ENCODE results near the gene SGSH.

Gene SGSH

DNA sequence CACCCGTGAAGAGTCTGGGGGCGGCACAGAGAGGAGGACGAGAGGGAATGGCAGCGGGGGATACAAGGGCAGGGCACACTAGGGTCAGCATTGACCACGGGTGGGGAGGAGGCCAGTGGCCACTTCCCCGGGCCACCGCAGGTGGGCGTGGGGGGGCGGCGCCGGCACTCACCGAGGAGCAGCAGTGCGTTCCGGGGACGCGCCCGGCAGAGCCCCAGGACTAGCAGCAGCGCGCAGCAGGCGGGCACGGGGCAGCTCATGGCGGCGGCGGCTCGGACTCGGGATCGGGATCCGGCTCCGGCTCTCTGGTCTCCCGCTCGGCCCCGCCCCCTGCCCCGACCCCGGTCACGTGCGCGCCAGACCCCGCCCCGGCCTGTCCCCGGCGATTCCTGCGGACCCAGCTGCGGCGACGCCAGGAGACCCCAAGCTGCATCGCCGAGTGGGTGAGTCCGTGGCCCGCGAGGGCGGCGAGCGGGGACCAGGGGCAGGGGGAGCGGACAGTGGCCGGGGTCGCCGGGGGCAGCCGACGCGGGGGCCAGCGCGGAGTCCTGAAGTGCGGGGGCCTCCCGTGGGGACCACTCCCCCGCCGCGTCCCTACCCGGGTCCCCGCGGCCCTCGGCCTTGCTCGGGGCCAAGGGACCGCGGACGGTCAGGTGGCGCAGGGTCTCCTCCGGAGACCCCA lies at the start of gene SGSH, which contains the start of gene SLC26A11:
TSS of gene SGSH (minus strand) at position 280 of the 682 bp plus-strand sequence. CDS start at position 260, 20 bp downstream.
TSS of gene SLC26A11 (plus strand) at position 374 of the 682 bp plus-strand sequence. CDS start 1,134 bp downstream, outside the sequence.
- peak within 1 kb of the TSS; percentile 91 to 93 for H3K4me3 ChIP-seq (ENCODE audit: low read depth in 1 of 2, low read length in 2 of 2)
- H3K27me3 ChIP-seq (ENCODE audit: control insufficient read depth in 1 of 2, insufficient read depth in 2 of 2, low read length in 2 of 2), result no peaks in the 10 kb centered on the region
- H3K36me3 ChIP-seq (ENCODE audit: insufficient read depth, low read length), result peaks cover 21% of the 10 kb centered on the region
- peaks cover 19% of the 10 kb centered on the region for H3K4me1 ChIP-seq (ENCODE audit: insufficient read depth, low read length)
- H3K27ac ChIP-seq (ENCODE audit: low read depth, low read length), result peak within 1 kb of the TSS; percentile 73
- peak within 1 kb of the TSS; percentile 84 for H3K9ac ChIP-seq (ENCODE audit: low read length)
- no peaks in the 10 kb centered on the region for H3K9me3 ChIP-seq (ENCODE audit: low read length)

GRCh38 chr17:80269405-80269807 lies 49.3 kb upstream of the SGSH start:
- no peak overlapping the region for H3K4me3 ChIP-seq (ENCODE audit: low read depth in 1 of 2, low read length in 2 of 2)
- peaks cover 1% of the 10 kb centered on the region for H3K4me1 ChIP-seq (ENCODE audit: insufficient read depth, low read length)
- H3K9ac ChIP-seq (ENCODE audit: low read length), result no peak overlapping the region
- no peaks in the 10 kb centered on the region for H3K9me3 ChIP-seq (ENCODE audit: low read length)
- no peaks in the 10 kb centered on the region for H3K27me3 ChIP-seq (ENCODE audit: control insufficient read depth in 1 of 2, insufficient read depth in 2 of 2, low read length in 2 of 2)
- peaks cover 27% of the 10 kb centered on the region for H3K36me3 ChIP-seq (ENCODE audit: insufficient read depth, low read length)
- no peak overlapping the region for H3K27ac ChIP-seq (ENCODE audit: low read depth, low read length)

- no peak overlapping the region for H3K4me3 ChIP-seq (ENCODE audit: low read depth in 1 of 2, low read length in 2 of 2)
- no peaks in the 10 kb centered on the region for H3K9me3 ChIP-seq (ENCODE audit: low read length)
- no peaks in the 10 kb centered on the region for H3K27me3 ChIP-seq (ENCODE audit: control insufficient read depth in 1 of 2, insufficient read depth in 2 of 2, low read length in 2 of 2)
- peaks cover 23% of the 10 kb centered on the region for H3K36me3 ChIP-seq (ENCODE audit: insufficient read depth, low read length)
- H3K4me1 ChIP-seq (ENCODE audit: insufficient read depth, low read length), result peaks cover 11% of the 10 kb centered on the region
- no peak overlapping the region for H3K9ac ChIP-seq (ENCODE audit: low read length)
- no peak overlapping the region for H3K27ac ChIP-seq (ENCODE audit: low read depth, low read length)
These were observed 48.3 kb upstream of the SGSH start for GRCh38 chr17:80268427-80268826.

- H3K9me3 ChIP-seq (ENCODE audit: low read length), result no peaks in the 10 kb centered on the region
- no peak overlapping the region for H3K9ac ChIP-seq (ENCODE audit: low read length)
- H3K27me3 ChIP-seq (ENCODE audit: control insufficient read depth in 1 of 2, insufficient read depth in 2 of 2, low read length in 2 of 2), result no peaks in the 10 kb centered on the region
- no peak overlapping the region for H3K27ac ChIP-seq (ENCODE audit: low read depth, low read length)
- peaks cover 23% of the 10 kb centered on the region for H3K36me3 ChIP-seq (ENCODE audit: insufficient read depth, low read length)
- H3K4me1 ChIP-seq (ENCODE audit: insufficient read depth, low read length), result peaks cover 20% of the 10 kb centered on the region
- no peak overlapping the region for H3K4me3 ChIP-seq (ENCODE audit: low read depth in 1 of 2, low read length in 2 of 2)
These were observed 47.3 kb upstream of the SGSH start for GRCh38 chr17:80267391-80267790.

- H3K9me3 ChIP-seq (ENCODE audit: low read length), result no peaks in the 10 kb centered on the region
- no peak overlapping the region for H3K27ac ChIP-seq (ENCODE audit: low read depth, low read length)
- no peak overlapping the region for H3K4me3 ChIP-seq (ENCODE audit: low read depth in 1 of 2, low read length in 2 of 2)
- H3K4me1 ChIP-seq (ENCODE audit: insufficient read depth, low read length), result peaks cover 29% of the 10 kb centered on the region
- H3K9ac ChIP-seq (ENCODE audit: low read length), result no peak overlapping the region
- peaks cover 22% of the 10 kb centered on the region for H3K36me3 ChIP-seq (ENCODE audit: insufficient read depth, low read length)
- H3K27me3 ChIP-seq (ENCODE audit: control insufficient read depth in 1 of 2, insufficient read depth in 2 of 2, low read length in 2 of 2), result no peaks in the 10 kb centered on the region
These were observed 45.3 kb upstream of the SGSH start for GRCh38 chr17:80265205-80266068.

DNA sequence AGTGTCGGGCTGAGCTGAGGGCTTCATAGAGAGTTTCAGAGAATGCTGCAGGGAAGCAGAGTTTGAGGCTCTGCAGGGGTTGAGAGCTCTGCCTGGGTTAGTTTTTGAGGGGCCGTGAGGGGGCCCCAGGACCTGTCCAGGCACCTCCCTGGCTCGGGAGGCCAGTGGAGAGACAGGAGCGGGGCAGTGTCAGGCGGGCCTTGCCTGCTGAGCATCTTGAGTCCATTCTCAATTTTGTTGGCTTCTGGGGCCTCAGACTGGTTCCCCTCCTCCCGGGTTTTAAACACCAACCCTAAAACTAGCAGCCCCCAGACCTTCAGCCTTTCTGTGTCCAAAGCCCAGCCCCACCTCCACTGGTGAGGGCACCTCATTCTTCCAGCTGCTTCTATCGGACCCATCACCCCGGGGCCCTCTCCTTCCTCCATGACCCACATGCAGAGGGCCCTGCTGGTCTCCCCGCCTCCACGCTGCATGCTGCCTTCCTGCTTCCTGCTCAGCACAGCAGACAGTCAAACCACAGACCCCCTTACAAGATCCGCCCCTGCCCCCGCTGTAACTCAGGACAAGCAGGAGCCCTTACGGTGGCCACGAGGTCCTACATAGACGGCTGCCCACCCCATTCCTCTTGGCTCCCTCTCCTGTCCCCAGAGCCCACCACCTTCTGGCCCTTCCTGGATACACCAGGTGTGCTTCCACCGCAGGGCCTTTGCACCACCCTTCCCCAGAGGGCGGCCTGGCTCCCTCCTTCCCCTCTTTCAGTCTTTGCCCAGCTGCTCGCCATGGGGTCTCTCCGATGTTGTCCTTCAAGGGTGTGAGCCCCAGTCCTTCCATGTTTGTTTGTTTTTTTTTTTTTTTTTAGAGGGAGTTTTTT lies 44.3 kb upstream of the SGSH start:
- no peak overlapping the region for H3K9ac ChIP-seq (ENCODE audit: low read length)
- no peaks in the 10 kb centered on the region for H3K9me3 ChIP-seq (ENCODE audit: low read length)
- no peak overlapping the region for H3K27ac ChIP-seq (ENCODE audit: low read depth, low read length)
- peaks cover 12% of the 10 kb centered on the region for H3K36me3 ChIP-seq (ENCODE audit: insufficient read depth, low read length)
- H3K27me3 ChIP-seq (ENCODE audit: control insufficient read depth in 1 of 2, insufficient read depth in 2 of 2, low read length in 2 of 2), result no peaks in the 10 kb centered on the region
- peak overlapping the region in 1 of 2 donors; percentile 71 for H3K4me3 ChIP-seq (ENCODE audit: low read depth in 1 of 2, low read length in 2 of 2)
- H3K4me1 ChIP-seq (ENCODE audit: insufficient read depth, low read length), result peaks cover 33% of the 10 kb centered on the region

- Histone ChIP-seq H3K27ac (ENCODE audit: low read depth, low read length) (peak overlapping the region; percentile 75), H3K9me3 (ENCODE audit: low read length) (no peaks in the 10 kb centered on the region), H3K9ac (ENCODE audit: low read length) (no peak overlapping the region), H3K27me3 (ENCODE audit: control insufficient read depth in 1 of 2, insufficient read depth in 2 of 2, low read length in 2 of 2) (no peaks in the 10 kb centered on the region), H3K36me3 (ENCODE audit: insufficient read depth, low read length) (peaks cover 3% of the 10 kb centered on the region), H3K4me1 (ENCODE audit: insufficient read depth, low read length) (peaks cover 33% of the 10 kb centered on the region), H3K4me3 (ENCODE audit: low read depth in 1 of 2, low read length in 2 of 2) (peak overlapping the region; percentile 38 to 71)
These were observed 43.4 kb upstream of the SGSH start for GRCh38 chr17:80263253-80264204.

GRCh38 chr17:80262775-80263244 lies 42.7 kb upstream of the SGSH start:
- no peaks in the 10 kb centered on the region for H3K27me3 ChIP-seq (ENCODE audit: control insufficient read depth in 1 of 2, insufficient read depth in 2 of 2, low read length in 2 of 2)
- peak overlapping the region; percentile 75 for H3K27ac ChIP-seq (ENCODE audit: low read depth, low read length)
- no peaks in the 10 kb centered on the region for H3K9me3 ChIP-seq (ENCODE audit: low read length)
- no peak overlapping the region for H3K9ac ChIP-seq (ENCODE audit: low read length)
- no peaks in the 10 kb centered on the region for H3K36me3 ChIP-seq (ENCODE audit: insufficient read depth, low read length)
- H3K4me1 ChIP-seq (ENCODE audit: insufficient read depth, low read length), result peaks cover 33% of the 10 kb centered on the region
- peak overlapping the region; percentile 38 to 71 for H3K4me3 ChIP-seq (ENCODE audit: low read depth in 1 of 2, low read length in 2 of 2)

DNA sequence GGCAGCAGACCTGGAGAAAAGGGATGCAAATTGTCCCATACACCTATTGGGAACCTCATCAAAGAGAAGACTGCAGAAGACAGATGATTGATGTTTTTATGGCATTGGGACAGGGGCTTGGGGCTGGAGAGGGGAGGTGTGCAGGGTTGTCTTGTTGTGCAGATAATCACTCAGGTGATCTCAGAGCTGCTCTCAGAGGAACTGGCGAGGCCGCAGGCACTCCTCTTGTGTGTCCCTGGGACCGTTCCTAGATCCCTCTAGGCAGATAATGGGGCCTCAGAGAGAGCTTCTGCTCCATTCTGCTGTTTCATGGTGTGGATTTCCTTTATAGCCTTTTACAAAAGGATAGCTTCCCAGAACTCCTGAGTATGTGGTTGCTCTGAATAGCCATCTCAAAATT lies 42.2 kb upstream of the SGSH start:
- no peaks in the 10 kb centered on the region for H3K27me3 ChIP-seq (ENCODE audit: control insufficient read depth in 1 of 2, insufficient read depth in 2 of 2, low read length in 2 of 2)
- no peaks in the 10 kb centered on the region for H3K9me3 ChIP-seq (ENCODE audit: low read length)
- peak overlapping the region in 1 of 2 donors; percentile 71 for H3K4me3 ChIP-seq (ENCODE audit: low read depth in 1 of 2, low read length in 2 of 2)
- H3K36me3 ChIP-seq (ENCODE audit: insufficient read depth, low read length), result no peaks in the 10 kb centered on the region
- H3K27ac ChIP-seq (ENCODE audit: low read depth, low read length), result peak overlapping the region; percentile 97
- H3K4me1 ChIP-seq (ENCODE audit: insufficient read depth, low read length), result peaks cover 33% of the 10 kb centered on the region
- H3K9ac ChIP-seq (ENCODE audit: low read length), result no peak overlapping the region

DNA sequence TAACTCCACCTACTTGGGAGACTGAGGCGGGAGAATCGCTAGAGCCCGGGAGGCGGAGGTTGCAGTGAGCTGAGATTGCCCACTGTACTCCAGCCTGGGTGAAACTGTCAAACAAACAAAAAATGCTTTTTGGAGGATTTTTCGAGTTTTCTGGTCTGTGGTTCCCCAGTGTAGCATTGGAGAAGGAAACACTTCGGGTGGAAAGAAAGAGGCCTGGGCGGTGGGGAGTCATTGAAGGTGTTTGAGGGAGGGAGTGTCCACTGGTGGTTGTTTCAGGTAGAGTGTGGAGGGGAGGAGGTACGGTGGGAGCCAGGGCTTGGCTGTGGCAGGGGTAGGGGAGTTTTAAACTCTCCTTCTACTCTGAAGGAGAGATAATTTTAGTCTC lies 41.8 kb upstream of the SGSH start:
- H3K9ac ChIP-seq (ENCODE audit: low read length), result peak overlapping the region; percentile 53
- peak overlapping the region; percentile 88 to 99 for H3K4me3 ChIP-seq (ENCODE audit: low read depth in 1 of 2, low read length in 2 of 2)
- no peaks in the 10 kb centered on the region for H3K27me3 ChIP-seq (ENCODE audit: control insufficient read depth in 1 of 2, insufficient read depth in 2 of 2, low read length in 2 of 2)
- peaks cover 33% of the 10 kb centered on the region for H3K4me1 ChIP-seq (ENCODE audit: insufficient read depth, low read length)
- no peaks in the 10 kb centered on the region for H3K9me3 ChIP-seq (ENCODE audit: low read length)
- H3K27ac ChIP-seq (ENCODE audit: low read depth, low read length), result peak overlapping the region; percentile 97
- H3K36me3 ChIP-seq (ENCODE audit: insufficient read depth, low read length), result no peaks in the 10 kb centered on the region
